Neural cell (in vitro differentiated cells): ENCODE measurements around the gene SIX3. TPM values are rescaled to one million over a fixed set of nuclear protein-coding genes. Genes with fewer than 3 reads are reported as not detected.

Experiments
- H2AFZ ChIP-seq: fragments of 200-600, 300-800 bp; sonication (generic), shearing (Covaris generic); 2 replicates; pipeline ENCODE4 v1.6.0; 2014; ENCODE audit warnings: low read depth, mild to moderate bottlenecking, antibody characterized with exemption, low read length, moderate library complexity
- H3F3A ChIP-seq: fragments of 200-600 bp; shearing (Covaris generic); 2 replicates; pipeline ENCODE4 v1.6.1; 2016; ENCODE audit warnings: mild to moderate bottlenecking, moderate library complexity, mixed read lengths, antibody characterized with exemption, low read length; ENCODE audit not compliant: insufficient read depth, poor library complexity, severe bottlenecking
- H3K27ac ChIP-seq: fragments of 200-600, 300-800 bp; sonication (generic), shearing (Covaris generic); 2 replicates; pipeline ENCODE4 v1.5.1; 2014; ENCODE audit warnings: mild to moderate bottlenecking, low read length, moderate library complexity
- H3K27me3 ChIP-seq: fragments of 300-800, 200-600 bp; sonication (generic), shearing (Covaris generic); 2 replicates; pipeline ENCODE4 v1.6.0; 2014; ENCODE audit warnings: mild to moderate bottlenecking, low read depth, low read length, moderate library complexity; ENCODE audit not compliant: insufficient read depth
- H3K36me3 ChIP-seq: fragments of 300-800, 200-600 bp; sonication (generic), shearing (Covaris generic); 2 replicates; pipeline ENCODE4 v1.5.1; 2014; ENCODE audit warnings: mild to moderate bottlenecking, antibody characterized with exemption, low read length, moderate library complexity; ENCODE audit not compliant: insufficient read depth
- H3K4me2 ChIP-seq: fragments of 300-800, 200-600 bp; sonication (generic), shearing (Covaris generic); 2 replicates; pipeline ENCODE4 v1.6.0; 2014; ENCODE audit warnings: mild to moderate bottlenecking, low read length
- H3K4me3 ChIP-seq: fragments of 300-800, 200-600 bp; sonication (generic), shearing (Covaris generic); 2 replicates; pipeline ENCODE4 v1.5.1; 2014; ENCODE audit warnings: mild to moderate bottlenecking, low read length, moderate library complexity
- H3K79me2 ChIP-seq: fragments of 200-600 bp; shearing (Covaris generic); replicated peaks from 2 replicates; pipeline ENCODE4 v1.6.0; 2014; ENCODE audit warnings: mild to moderate bottlenecking, low read length, moderate library complexity; ENCODE audit not compliant: insufficient read depth
- H3K9ac ChIP-seq: fragments of 300-800, 200-600 bp; sonication (generic), shearing (Covaris generic); 2 replicates; pipeline ENCODE4 v1.6.1; 2016; ENCODE audit warnings: mild to moderate bottlenecking, low read length, mixed read lengths
- H3K9me2 ChIP-seq: fragments of 200-600 bp; shearing (Covaris generic); 2 replicates; pipeline ENCODE4 v1.6.1; 2016; ENCODE audit warnings: mild to moderate bottlenecking, low read length, mixed read lengths; ENCODE audit not compliant: insufficient read depth
- H3K9me3 ChIP-seq: fragments of 200-600, 300-800 bp; sonication (generic), shearing (Covaris generic); 2 replicates; pipeline ENCODE4 v1.6.1; 2016; ENCODE audit warnings: mild to moderate bottlenecking, mixed run types, low read length, moderate library complexity, mixed read lengths
- H4K20me1 ChIP-seq: fragments of 200-600 bp; shearing (Covaris generic); 2 replicates; pipeline ENCODE4 v1.6.1; 2016; ENCODE audit warnings: mild to moderate bottlenecking, mixed run types; ENCODE audit not compliant: insufficient read depth
- EP300 ChIP-seq: fragments of 450-650 bp; conservative IDR thresholded peaks from 2 replicates; pipeline ENCODE4 v1.6.1; 2014; ENCODE audit warnings: antibody characterized with exemption, mild to moderate bottlenecking, moderate library complexity; ENCODE audit not compliant: poor library complexity, severe bottlenecking
- EZH2 ChIP-seq: fragments of 200-600, 300-800 bp; shearing (Covaris generic), sonication (generic); IDR thresholded peaks from 2 replicates; pipeline ENCODE4 v1.6.1; 2014; ENCODE audit warnings: antibody characterized with exemption, low read length, borderline replicate concordance, mild to moderate bottlenecking; ENCODE audit not compliant: insufficient read depth, poor library complexity, severe bottlenecking
- MXI1 ChIP-seq: fragments of 450-650 bp; conservative IDR thresholded peaks from 2 replicates; pipeline ENCODE4 v1.6.1; 2014; ENCODE audit warnings: antibody characterized with exemption, mild to moderate bottlenecking; ENCODE audit not compliant: poor library complexity, severe bottlenecking
- POLR2AphosphoS5 ChIP-seq: IDR thresholded peaks from 2 replicates; pipeline ENCODE4 v1.6.1; 2012
- RAD21 ChIP-seq: fragments of 450-650 bp; conservative IDR thresholded peaks from 2 replicates; pipeline ENCODE4 v1.6.1; 2014; ENCODE audit warnings: antibody characterized with exemption, mild to moderate bottlenecking, moderate library complexity
- SMC3 ChIP-seq: fragments of 450-650 bp; conservative IDR thresholded peaks from 2 replicates; pipeline ENCODE4 v1.6.1; 2014; ENCODE audit warnings: antibody characterized with exemption, mild to moderate bottlenecking, moderate library complexity; ENCODE audit not compliant: poor library complexity
- TAF1 ChIP-seq: IDR thresholded peaks from 2 replicates; pipeline ENCODE4 v1.6.1; 2012; ENCODE audit warnings: low read depth
- polyA plus RNA-seq: library from polyadenylated mRNA; depleted of rRNA; stranded (reverse); fragments of >200 nt; gene quantifications from 2 replicates; pipeline ENCODE4 v1.2.3, GENCODE V29; 2014
- TF ChIP-seq, protein P1 (sequence below): fragments of 450-650 bp; IDR thresholded peaks from 2 replicates; pipeline ENCODE4 v1.5.1; 2014; ENCODE audit warnings: antibody characterized with exemption, mild to moderate bottlenecking, moderate library complexity; ENCODE audit not compliant: poor library complexity, severe bottlenecking
- TF ChIP-seq, protein P2 (sequence below): IDR thresholded peaks from 2 replicates; pipeline ENCODE4 v1.6.1; 2012; ENCODE audit warnings: borderline replicate concordance

The SIX3 gene
- polyA plus RNA-seq, 1 donor from 2014 or later, result 8.7 TPM

DNA sequence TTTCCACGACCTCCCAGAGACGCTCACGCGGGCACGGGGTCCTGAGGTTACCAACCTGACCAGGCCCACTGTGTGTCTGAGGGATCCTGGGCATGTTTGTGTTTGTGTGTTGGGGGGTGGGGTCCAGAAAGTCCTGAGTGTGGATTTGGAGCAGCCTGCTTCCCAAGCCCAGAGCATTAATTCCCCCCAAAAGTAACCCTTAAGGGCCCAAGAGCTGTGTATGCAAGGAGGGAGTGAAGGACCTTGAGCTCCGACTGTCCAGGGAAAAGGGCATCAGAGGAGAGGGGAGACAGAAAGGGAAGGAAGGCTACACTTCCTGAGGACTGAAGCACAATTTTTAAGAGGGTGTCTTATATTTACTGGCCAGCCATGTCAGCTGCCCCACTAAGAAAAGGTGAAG, 5.2 kb upstream of the SIX3 start:
- H3K79me2 ChIP-seq, result peaks cover 89% of the 10 kb centered on the region
- peaks cover 2% of the 10 kb centered on the region for H3F3A ChIP-seq
- H3K27ac ChIP-seq, result peak overlapping the region; percentile 63
- TF ChIP-seq, protein P1, sequence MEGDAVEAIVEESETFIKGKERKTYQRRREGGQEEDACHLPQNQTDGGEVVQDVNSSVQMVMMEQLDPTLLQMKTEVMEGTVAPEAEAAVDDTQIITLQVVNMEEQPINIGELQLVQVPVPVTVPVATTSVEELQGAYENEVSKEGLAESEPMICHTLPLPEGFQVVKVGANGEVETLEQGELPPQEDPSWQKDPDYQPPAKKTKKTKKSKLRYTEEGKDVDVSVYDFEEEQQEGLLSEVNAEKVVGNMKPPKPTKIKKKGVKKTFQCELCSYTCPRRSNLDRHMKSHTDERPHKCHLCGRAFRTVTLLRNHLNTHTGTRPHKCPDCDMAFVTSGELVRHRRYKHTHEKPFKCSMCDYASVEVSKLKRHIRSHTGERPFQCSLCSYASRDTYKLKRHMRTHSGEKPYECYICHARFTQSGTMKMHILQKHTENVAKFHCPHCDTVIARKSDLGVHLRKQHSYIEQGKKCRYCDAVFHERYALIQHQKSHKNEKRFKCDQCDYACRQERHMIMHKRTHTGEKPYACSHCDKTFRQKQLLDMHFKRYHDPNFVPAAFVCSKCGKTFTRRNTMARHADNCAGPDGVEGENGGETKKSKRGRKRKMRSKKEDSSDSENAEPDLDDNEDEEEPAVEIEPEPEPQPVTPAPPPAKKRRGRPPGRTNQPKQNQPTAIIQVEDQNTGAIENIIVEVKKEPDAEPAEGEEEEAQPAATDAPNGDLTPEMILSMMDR, result no peak
- TF ChIP-seq MXI1 (no peak), POLR2AphosphoS5 (no peak), SMC3 (no peak), TAF1 (no peak), EZH2 (no peak), EP300 (no peak)
- TF ChIP-seq, protein P2, sequence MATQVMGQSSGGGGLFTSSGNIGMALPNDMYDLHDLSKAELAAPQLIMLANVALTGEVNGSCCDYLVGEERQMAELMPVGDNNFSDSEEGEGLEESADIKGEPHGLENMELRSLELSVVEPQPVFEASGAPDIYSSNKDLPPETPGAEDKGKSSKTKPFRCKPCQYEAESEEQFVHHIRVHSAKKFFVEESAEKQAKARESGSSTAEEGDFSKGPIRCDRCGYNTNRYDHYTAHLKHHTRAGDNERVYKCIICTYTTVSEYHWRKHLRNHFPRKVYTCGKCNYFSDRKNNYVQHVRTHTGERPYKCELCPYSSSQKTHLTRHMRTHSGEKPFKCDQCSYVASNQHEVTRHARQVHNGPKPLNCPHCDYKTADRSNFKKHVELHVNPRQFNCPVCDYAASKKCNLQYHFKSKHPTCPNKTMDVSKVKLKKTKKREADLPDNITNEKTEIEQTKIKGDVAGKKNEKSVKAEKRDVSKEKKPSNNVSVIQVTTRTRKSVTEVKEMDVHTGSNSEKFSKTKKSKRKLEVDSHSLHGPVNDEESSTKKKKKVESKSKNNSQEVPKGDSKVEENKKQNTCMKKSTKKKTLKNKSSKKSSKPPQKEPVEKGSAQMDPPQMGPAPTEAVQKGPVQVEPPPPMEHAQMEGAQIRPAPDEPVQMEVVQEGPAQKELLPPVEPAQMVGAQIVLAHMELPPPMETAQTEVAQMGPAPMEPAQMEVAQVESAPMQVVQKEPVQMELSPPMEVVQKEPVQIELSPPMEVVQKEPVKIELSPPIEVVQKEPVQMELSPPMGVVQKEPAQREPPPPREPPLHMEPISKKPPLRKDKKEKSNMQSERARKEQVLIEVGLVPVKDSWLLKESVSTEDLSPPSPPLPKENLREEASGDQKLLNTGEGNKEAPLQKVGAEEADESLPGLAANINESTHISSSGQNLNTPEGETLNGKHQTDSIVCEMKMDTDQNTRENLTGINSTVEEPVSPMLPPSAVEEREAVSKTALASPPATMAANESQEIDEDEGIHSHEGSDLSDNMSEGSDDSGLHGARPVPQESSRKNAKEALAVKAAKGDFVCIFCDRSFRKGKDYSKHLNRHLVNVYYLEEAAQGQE, result no peak
- no peaks in the 10 kb centered on the region for H3K9me3 ChIP-seq
- no peak overlapping the region for H3K4me2 ChIP-seq
- H2AFZ ChIP-seq, result no peak overlapping the region
- H3K9ac ChIP-seq, result peak overlapping the region; percentile 71
- H3K4me3 ChIP-seq, result peak overlapping the region; percentile 84
- H4K20me1 ChIP-seq, result no peaks in the 10 kb centered on the region
- peaks cover 93% of the 10 kb centered on the region for H3K27me3 ChIP-seq
- no peaks in the 10 kb centered on the region for H3K9me2 ChIP-seq
- no peaks in the 10 kb centered on the region for H3K36me3 ChIP-seq

GRCh38 chr2:44936715-44937687, 4.5 kb upstream of the SIX3 start:
- no peak overlapping the region for H2AFZ ChIP-seq
- H3K79me2 ChIP-seq, result peaks cover 84% of the 10 kb centered on the region
- H3K9me2 ChIP-seq, result no peaks in the 10 kb centered on the region
- H3K4me3 ChIP-seq, result peak overlapping the region; percentile 84
- H3K27ac ChIP-seq, result peak overlapping the region; percentile 83
- no peaks in the 10 kb centered on the region for H3K9me3 ChIP-seq
- H3F3A ChIP-seq, result peaks cover 2% of the 10 kb centered on the region
- peak overlapping the region; percentile 71 for H3K9ac ChIP-seq
- H3K27me3 ChIP-seq, result peaks cover 85% of the 10 kb centered on the region
- H3K36me3 ChIP-seq, result no peaks in the 10 kb centered on the region
- H4K20me1 ChIP-seq, result no peaks in the 10 kb centered on the region
- peak overlapping the region; percentile 6 for H3K4me2 ChIP-seq
- TF ChIP-seq EZH2 (no peak), RAD21 (no peak), MXI1 (no peak), TAF1 (no peak), POLR2AphosphoS5 (no peak), EP300 (no peak), SMC3 (no peak)
- TF ChIP-seq, protein P2, result no peak
- TF ChIP-seq, protein P1, result no peak
